HG02610 (cell line): Measurements from ENCODE around the gene JMJD7.

Source experiments
- ATAC-seq: cut with Tn5 transposase; IDR thresholded peaks from one replicate; pipeline ENCODE4 v1.9.1; 2021; ENCODE audit warnings: mild to moderate bottlenecking, moderate library complexity; ENCODE audit not compliant: unreplicated experiment

JMJD7 gene

GRCh38 chr15:41881550-41881919 is 53.6 kb downstream of the JMJD7 start:
- no peak for ATAC-seq

GRCh38 chr15:41881920-41882688 is 54.2 kb downstream of the JMJD7 start:
- no peak for ATAC-seq

GRCh38 chr15:41882689-41883483 is 55.0 kb downstream of the JMJD7 start:
- ATAC-seq = no peak

GRCh38 chr15:41883484-41883825 is 55.6 kb downstream of the JMJD7 start:
- ATAC-seq = no peak

- ATAC-seq = no peak
Observed at GRCh38 chr15:41884458-41884857, 56.6 kb downstream of the JMJD7 start.

GRCh38 chr15:41885321-41885720 is 57.4 kb downstream of the JMJD7 start:
- no peak for ATAC-seq

- ATAC-seq = no peak
Observed at GRCh38 chr15:41885841-41886240, 57.9 kb downstream of the JMJD7 start.

- ATAC-seq = no peak
Observed at GRCh38 chr15:41886741-41887140, 58.8 kb downstream of the JMJD7 start.

GRCh38 chr15:41887161-41887560 is 59.3 kb downstream of the JMJD7 start:
- no peak for ATAC-seq
